Calu3 (cell line): Measurements from ENCODE around the gene NDUFV2. TPM values are rescaled to one million over a fixed set of nuclear protein-coding genes. Genes with fewer than 3 reads are reported as not detected.
A peak's percentile ranks its signal among the peaks of the same experiment; 100 is the strongest.

Experiments
- BruUV-seq: library from RNA; stranded (reverse); fragments of 400-500 nt; replicated peaks from 2 replicates; lab custom pipeline; 2021; lab: Mats Ljungman, UMichigan
- CTCF ChIA-PET: fragments of 300-600 bp; sonication (Branson Sonifier 250); formaldehyde crosslinking; loops from one replicate; lab custom pipeline; 2022; ENCODE audit warnings: antibody characterized with exemption; lab: Charles Lee
- DNase-seq: peaks from one replicate; pipeline ENCODE4 v3.0.0; 2022
- H3K27ac Mint-ChIP-seq: one replicate; pipeline ENCODE4 v1.8.0; 2022; ENCODE audit warnings: mixed read lengths; ENCODE audit not compliant: unreplicated experiment
- H3K27me3 Mint-ChIP-seq: one replicate; pipeline ENCODE4 v1.8.0; 2022; ENCODE audit warnings: mixed read lengths; ENCODE audit not compliant: unreplicated experiment
- H3K36me3 Mint-ChIP-seq: one replicate; pipeline ENCODE4 v1.8.0; 2022; ENCODE audit warnings: mild to moderate bottlenecking, moderate library complexity, mixed read lengths; ENCODE audit not compliant: insufficient read depth, unreplicated experiment
- H3K4me1 Mint-ChIP-seq: one replicate; pipeline ENCODE4 v1.8.0; 2022; ENCODE audit warnings: mild to moderate bottlenecking, low read depth, mixed read lengths; ENCODE audit not compliant: unreplicated experiment
- H3K4me3 Mint-ChIP-seq: one replicate; pipeline ENCODE4 v1.8.0; 2022; ENCODE audit warnings: mild to moderate bottlenecking, low read depth, moderate library complexity, mixed read lengths; ENCODE audit not compliant: unreplicated experiment
- H3K9me3 Mint-ChIP-seq: one replicate; pipeline ENCODE4 v1.8.0; 2022; ENCODE audit warnings: low read depth, mixed read lengths; ENCODE audit not compliant: unreplicated experiment
- intact Hi-C: fragments of 100-400 bp; cut with micrococcal nuclease; formaldehyde crosslinking; loops from one replicate; pipeline ENCODE4 v1.10.0; 2022; ENCODE audit not compliant: unreplicated experiment
- total RNA-seq: library from RNA; stranded (reverse); gene quantifications from 2 replicates; pipeline ENCODE4 v1.2.3, GENCODE V29; 2022
- TF ChIP-seq, protein P1 (sequence below): fragments of 200-600 bp; IDR thresholded peaks from one replicate; pipeline ENCODE4 v1.8.0; 2022; ENCODE audit warnings: antibody characterized with exemption; ENCODE audit not compliant: unreplicated experiment

NDUFV2 gene
- total RNA-seq, 1 experiment from 2014 or later, result 199 TPM

- peaks cover 46% of the 10 kb centered on the region for H3K36me3 Mint-ChIP-seq
- H3K27ac Mint-ChIP-seq, result peak overlapping the region; percentile 90
- H3K4me3 Mint-ChIP-seq, result peak overlapping the region; percentile 79
- TF ChIP-seq, protein P1, sequence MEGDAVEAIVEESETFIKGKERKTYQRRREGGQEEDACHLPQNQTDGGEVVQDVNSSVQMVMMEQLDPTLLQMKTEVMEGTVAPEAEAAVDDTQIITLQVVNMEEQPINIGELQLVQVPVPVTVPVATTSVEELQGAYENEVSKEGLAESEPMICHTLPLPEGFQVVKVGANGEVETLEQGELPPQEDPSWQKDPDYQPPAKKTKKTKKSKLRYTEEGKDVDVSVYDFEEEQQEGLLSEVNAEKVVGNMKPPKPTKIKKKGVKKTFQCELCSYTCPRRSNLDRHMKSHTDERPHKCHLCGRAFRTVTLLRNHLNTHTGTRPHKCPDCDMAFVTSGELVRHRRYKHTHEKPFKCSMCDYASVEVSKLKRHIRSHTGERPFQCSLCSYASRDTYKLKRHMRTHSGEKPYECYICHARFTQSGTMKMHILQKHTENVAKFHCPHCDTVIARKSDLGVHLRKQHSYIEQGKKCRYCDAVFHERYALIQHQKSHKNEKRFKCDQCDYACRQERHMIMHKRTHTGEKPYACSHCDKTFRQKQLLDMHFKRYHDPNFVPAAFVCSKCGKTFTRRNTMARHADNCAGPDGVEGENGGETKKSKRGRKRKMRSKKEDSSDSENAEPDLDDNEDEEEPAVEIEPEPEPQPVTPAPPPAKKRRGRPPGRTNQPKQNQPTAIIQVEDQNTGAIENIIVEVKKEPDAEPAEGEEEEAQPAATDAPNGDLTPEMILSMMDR, result no peak
- intact Hi-C loops, result loop anchor here (2.0 kb wide), 1 partner anchor 13 kb away; no protein-coding TSS in a partner anchor
- CTCF ChIA-PET, result interaction anchor here (0.9 kb wide), 1 partner anchor 16 kb away, joined by 3 read pairs; no protein-coding TSS in a partner anchor
- no peaks in the 10 kb centered on the region for H3K27me3 Mint-ChIP-seq
- no peak for DNase-seq
- BruUV-seq, result TSS peak; percentile 46
- no peaks in the 10 kb centered on the region for H3K9me3 Mint-ChIP-seq
- H3K4me1 Mint-ChIP-seq, result peaks cover 37% of the 10 kb centered on the region
Observed at GRCh38 chr18:9103376-9103873, 926 bp downstream of the NDUFV2 start.

GRCh38 chr18:9104244-9104901 lies 1.9 kb downstream of the NDUFV2 start:
- TF ChIP-seq, protein P1, result no peak
- no peak for DNase-seq
- Mint-ChIP-seq H3K27me3 (no peaks in the 10 kb centered on the region), H3K9me3 (no peaks in the 10 kb centered on the region), H3K4me1 (peaks cover 43% of the 10 kb centered on the region), H3K4me3 (peak overlapping the region; percentile 79), H3K27ac (peak overlapping the region; percentile 90), H3K36me3 (peaks cover 46% of the 10 kb centered on the region)
- BruUV-seq, result no TSS peak
- CTCF ChIA-PET, result interaction anchor here (0.5 to 0.8 kb wide), 5 partner anchors 10 to 787 kb away, joined by 3 to 7 read pairs (median 3); no protein-coding TSS in a partner anchor
- intact Hi-C loops, result loop anchor here (2.0 kb wide), 1 partner anchor 34 kb away; no protein-coding TSS in a partner anchor

- no peaks in the 10 kb centered on the region for H3K27me3 Mint-ChIP-seq
- no peaks in the 10 kb centered on the region for H3K9me3 Mint-ChIP-seq
- CTCF ChIA-PET, result interaction anchor here (0.7 to 1.4 kb wide), 2 partner anchors 12 to 32 kb away, joined by 3 to 4 read pairs; no protein-coding TSS in a partner anchor
- H3K4me3 Mint-ChIP-seq, result peak overlapping the region; percentile 79
- H3K27ac Mint-ChIP-seq, result peak overlapping the region; percentile 78
- BruUV-seq, result no TSS peak
- intact Hi-C loops, result loop anchor here (2.0 kb wide), 1 partner anchor 33 kb away; no protein-coding TSS in a partner anchor
- peaks cover 50% of the 10 kb centered on the region for H3K4me1 Mint-ChIP-seq
- TF ChIP-seq, protein P1, result no peak
- peaks cover 46% of the 10 kb centered on the region for H3K36me3 Mint-ChIP-seq
- no peak for DNase-seq
Observed at GRCh38 chr18:9105420-9105819, 2.9 kb downstream of the NDUFV2 start.

GRCh38 chr18:9106094-9106493 lies 3.6 kb downstream of the NDUFV2 start:
- BruUV-seq, result no TSS peak
- intact Hi-C loops, result no loop called here
- Mint-ChIP-seq H3K27me3 (no peaks in the 10 kb centered on the region), H3K36me3 (peaks cover 46% of the 10 kb centered on the region), H3K9me3 (no peaks in the 10 kb centered on the region), H3K27ac (peak overlapping the region; percentile 78), H3K4me3 (peak overlapping the region; percentile 79), H3K4me1 (peaks cover 50% of the 10 kb centered on the region)
- no peak for DNase-seq
- TF ChIP-seq, protein P1, result no peak
- CTCF ChIA-PET, result interaction anchor here (1.4 kb wide), 1 partner anchor 11 kb away, joined by 4 read pairs; no protein-coding TSS in a partner anchor
